SK-N-MC (cell line): Measurements from ENCODE around the gene LGR6.

ENCODE experiments used
- FOXP2 ChIP-seq: optimal IDR thresholded peaks from 2 replicates; pipeline ENCODE3; 2011; ENCODE audit warnings: mild to moderate bottlenecking, moderate library complexity; ENCODE audit not compliant: insufficient read depth; ENCODE audit errors: extremely low read length, control extremely low read depth
- POLR2AphosphoS5 ChIP-seq: IDR thresholded peaks from 2 replicates; pipeline ENCODE4 v1.6.1; 2012; ENCODE audit warnings: mild to moderate bottlenecking, low read depth, low read length, borderline replicate concordance

DNA sequence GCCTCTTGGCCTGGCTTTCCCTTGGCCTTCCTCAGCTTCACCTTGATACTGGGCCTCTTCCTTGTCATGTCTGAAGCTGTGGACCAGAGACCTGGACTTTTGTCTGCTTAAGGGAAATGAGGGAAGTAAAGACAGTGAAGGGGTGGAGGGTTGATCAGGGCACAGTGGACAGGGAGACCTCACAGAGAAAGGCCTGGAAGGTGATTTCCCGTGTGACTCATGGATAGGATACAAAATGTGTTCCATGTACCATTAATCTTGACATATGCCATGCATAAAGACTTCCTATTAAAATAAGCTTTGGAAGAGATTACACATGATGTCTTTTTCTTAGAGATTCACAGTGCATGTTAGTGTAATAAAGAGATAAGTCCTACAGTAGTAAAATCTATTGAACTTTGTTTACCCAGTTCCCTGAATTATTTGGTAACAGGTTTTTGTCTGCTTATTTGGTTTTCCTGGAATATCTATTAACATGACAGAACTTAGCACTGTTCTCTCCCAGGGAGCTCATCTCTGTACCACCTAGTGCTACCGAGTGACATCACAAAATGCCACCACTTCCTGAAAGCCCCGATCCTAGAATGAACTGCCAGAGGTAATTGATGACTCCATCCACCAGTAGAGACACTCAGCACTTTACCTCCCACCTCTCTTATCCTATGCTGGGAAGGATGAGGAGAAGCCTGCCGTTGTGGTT lies 125.9 kb downstream of the LGR6 start:
- TF ChIP-seq POLR2AphosphoS5 (no peak), FOXP2 (no peak)
